DMS114 treated with DMSO at 0.1 percent for 48 hours (cell line): Measurements from ENCODE around the gene KIAA0513.

Experiments
- DNase-seq: peaks from one replicate; lab custom pipeline; 2025; ENCODE audit not compliant: unreplicated experiment; lab: John Stamatoyannopoulos, UW

KIAA0513 gene

DNA sequence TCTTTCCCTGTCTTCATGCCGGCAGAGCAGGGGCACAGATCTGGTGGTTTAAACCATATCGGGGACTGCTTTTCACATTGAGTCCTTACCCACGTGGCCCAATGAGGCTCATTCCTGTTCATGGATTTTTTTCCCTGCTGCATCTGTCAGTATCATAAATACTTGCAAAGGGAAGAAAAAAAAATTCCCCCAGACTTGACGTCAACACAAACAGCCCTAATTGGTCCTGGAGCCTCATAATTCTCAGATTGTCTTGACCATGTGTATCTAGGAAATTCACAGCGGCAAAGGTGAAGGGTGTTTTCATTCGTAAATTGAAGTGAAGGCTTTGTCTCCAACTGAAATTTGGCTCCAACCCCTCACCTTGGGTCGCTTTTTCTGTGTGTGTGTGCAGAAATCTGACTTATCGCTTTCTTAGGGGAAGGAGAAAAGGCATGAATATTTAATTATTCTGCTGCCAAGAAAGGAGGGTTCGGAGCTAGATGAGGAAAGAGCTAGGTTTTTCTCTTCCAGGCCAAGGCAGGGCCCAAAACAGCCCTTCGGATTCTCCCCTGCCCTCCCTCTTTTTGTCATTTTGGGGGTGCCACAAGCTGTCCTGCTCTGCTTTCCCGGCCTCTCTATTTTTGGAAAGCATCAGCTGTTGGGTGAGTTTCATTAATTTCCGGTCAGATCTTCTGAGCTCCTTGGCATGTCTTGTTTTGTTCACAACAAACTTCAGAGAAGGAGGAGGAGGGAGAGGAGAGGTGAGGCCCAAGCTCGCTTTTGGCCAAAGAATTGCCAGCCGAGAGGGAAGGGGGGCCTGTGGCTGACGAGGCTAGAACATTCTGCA lies 102.5 kb downstream of the KIAA0513 start:
- DNase-seq, result no peak

DNA sequence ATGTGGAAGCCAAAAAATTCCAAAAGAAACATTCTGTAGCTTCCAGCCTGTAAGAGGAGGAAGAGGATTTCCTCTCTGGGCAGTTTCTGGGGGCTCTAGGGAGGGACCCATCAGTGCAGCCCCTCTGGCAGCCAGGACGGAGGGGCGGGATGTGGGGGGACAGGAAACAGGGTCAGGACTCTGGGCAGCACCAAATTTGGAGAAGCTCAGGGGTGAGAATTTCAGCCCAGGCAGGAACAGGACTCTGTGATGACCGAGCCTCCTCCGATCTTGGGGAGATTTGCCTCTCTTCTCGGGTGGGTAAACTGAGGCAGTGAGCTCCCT lies 103.1 kb downstream of the KIAA0513 start:
- no peak for DNase-seq

DNA sequence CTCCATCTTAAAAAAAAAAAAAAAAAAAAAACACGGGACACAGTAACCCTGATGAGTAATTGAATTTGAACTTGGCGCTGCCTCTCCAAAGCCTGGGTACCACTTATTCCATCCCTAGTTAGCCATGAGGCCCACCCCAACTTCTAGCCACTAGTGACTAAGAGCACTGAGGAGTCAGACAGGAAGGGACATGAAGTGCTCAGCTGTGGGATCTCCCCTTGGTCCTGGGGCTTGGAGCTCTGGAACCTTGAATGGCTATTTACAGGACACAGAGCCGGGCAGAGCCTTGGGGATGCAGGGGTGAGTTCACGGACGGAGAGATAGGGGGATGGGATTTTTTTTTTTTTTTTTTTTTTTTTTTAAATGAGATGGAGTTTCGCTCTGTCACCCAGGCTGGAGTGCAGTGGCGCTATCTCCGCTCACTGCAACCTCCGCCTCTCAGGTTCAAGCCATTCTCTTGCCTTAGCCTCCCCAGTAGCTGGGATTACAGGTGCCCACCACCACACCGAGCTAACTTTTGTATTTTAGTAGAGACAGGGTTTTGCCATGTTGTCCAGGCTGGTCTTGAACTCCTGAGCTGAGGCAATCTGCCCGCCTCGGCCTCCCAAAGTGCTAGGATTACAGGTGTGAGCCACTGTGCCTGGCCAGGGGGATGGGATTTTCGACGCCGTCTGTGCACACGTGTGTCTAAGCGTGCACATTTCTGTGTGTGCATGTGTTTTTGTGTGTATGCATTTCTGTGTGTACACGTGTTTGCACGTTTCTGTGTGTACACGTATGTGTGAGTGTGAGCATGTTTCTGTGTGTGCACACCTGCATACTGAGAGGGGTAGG lies 105.1 kb downstream of the KIAA0513 start:
- no peak for DNase-seq

GRCh38 chr16:85133290-85133599 lies 105.7 kb downstream of the KIAA0513 start:
- no peak for DNase-seq

GRCh38 chr16:85134076-85134788 lies 106.6 kb downstream of the KIAA0513 start:
- DNase-seq, result no peak

GRCh38 chr16:85134789-85135142 lies 107.2 kb downstream of the KIAA0513 start:
- DNase-seq, result no peak

- no peak for DNase-seq
Observed at GRCh38 chr16:85136213-85136701, 108.7 kb downstream of the KIAA0513 start.

DNA sequence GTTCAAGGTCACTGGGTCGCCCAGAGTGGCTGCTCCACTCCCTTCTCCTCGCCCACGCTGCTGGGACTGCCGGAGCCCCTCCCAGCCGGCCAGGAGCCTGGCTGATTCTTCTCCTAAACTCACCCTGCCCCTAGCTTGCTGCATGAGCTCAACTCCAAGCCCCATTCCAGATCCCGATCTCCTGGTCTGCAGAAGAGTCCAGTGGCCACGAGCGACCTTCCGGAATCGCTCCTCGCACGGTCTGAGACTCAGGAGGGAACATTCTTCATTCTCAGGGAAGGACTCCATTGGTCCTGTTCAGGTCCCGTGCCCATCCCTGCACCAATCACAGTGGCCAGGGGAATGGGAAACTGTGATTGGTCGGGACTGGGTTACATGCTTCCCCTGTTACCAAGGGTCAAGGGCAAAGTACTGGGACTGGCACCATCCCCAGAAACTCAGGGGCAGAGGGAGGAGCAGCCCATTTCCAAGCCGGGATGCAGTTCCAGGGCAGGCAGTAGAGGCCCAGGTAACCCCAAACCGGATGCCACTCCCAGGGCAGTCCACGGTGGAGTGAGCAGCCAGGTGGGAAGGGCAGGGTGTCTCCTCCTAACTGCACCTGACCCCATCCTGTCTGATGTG lies 109.2 kb downstream of the KIAA0513 start:
- no peak for DNase-seq

GRCh38 chr16:85137323-85138072 lies 109.9 kb downstream of the KIAA0513 start:
- DNase-seq, result no peak

DNA sequence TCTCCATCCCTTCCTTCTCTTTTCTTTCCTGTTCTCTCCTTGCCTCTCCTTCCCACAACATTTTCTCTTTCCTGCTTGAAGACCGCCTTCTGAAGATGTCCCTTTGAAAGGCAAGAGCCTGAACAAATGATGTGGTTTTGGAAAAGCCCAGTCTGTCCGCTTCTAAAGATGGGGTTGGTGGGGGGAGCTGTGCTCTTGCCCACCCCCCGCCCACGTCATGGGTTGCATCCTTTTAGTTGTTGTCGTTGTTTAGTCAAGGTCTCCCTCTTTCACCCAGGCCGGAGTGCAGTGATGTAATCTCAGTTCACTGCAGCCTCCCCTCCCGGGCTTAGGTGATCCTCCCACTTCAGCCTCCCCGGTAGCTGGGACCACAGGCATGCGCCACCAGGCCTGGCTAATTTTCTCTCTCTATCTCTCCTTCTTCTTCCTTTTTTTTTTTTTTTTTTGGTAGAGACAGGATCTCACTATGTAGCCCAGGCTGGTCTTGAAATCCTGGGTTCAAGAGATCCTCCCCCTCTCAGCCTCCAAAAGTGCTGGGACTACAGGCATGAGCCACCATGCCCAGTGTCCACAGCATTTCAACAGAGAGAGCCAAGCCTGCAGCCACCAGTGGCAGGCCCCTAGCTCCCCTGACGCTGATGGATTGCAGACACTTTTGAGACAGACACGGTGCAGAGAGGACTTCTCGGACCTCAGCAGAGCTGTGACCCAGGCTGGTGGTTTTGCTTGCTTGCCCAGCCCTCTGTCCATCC lies 110.7 kb downstream of the KIAA0513 start:
- no peak for DNase-seq

DNA sequence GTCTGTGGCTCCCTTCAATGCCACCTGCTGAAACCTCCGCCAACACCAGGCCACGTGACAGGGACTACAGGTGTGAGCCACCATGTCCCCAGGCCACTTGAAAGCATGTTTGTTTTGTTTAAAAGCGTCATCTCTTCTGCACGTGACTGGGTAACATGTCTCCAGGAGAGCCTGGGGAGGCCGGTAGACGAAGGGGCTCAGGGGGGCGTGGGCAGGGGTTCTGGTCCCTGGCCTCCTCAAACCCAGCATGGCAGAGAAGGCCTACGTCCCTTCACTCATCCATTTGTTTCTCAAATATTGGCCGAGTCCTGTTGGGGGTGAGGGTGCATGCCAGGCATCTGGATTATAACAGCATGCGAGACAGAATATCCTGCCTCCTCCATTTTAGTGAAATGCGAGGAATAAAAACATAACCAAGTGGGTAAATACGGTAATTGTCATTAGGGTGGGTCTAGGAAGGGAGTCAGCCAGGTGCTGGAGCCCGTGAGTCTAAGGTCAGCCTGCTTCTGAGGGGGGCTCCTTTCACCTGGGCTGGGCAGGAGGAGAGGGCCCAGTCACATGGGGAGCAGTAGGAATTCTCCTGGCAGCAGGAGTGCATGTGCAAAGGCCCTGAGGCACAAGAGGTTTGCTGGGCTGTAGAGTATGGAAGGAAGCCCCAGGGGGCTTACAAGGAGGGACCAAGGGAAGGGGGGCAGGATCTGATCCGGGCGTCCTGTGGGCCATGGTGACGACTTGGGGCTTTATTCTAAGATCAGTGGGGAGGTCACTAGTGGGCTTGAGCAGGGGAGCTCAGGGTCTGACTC lies 111.4 kb downstream of the KIAA0513 start:
- no peak for DNase-seq

- DNase-seq, result no peak
Observed at GRCh38 chr16:85139881-85140339, 112.3 kb downstream of the KIAA0513 start.

- no peak for DNase-seq
Observed at GRCh38 chr16:85140455-85141012, 112.9 kb downstream of the KIAA0513 start.

DNA sequence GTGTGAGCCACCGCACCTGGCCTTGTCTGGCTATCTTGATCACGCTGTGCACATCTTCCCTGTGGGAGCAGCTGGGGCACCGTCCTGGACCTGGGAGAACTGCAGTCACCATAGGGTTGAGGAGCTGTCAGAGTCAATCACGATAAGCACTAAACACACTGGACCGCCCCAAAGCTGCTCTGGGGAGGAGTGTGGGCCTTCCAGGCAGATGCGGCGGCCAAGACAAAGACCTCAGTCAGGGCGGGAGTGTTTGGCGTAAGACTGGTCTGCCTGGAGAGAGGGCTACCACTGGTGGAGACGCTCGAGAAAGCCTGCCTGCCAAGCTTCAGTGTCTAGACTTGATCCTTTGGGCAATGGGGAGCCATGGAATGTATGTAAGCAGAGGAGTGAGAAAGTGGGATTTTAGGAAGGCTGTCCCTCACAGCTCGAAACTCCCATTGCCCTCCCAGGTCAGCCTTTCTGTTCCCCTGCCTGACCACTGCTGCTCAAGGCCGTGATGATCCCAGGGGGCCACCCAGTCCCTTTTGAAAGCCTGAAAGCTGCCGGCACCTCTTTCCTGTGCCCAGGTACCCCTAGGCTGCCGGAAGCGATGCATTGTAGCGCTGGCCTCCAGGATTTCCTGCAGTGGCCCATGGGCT lies 114.0 kb downstream of the KIAA0513 start:
- no peak for DNase-seq

- no peak for DNase-seq
Observed at GRCh38 chr16:85142129-85142513, 114.5 kb downstream of the KIAA0513 start.

GRCh38 chr16:85142771-85143211 lies 115.2 kb downstream of the KIAA0513 start:
- DNase-seq, result no peak
